GM21528 (cell line): ENCODE results near the gene GLIS2.

Experiments used
- ATAC-seq: cut with Tn5 transposase; IDR thresholded peaks from one replicate; pipeline ENCODE4 v1.9.1; 2021; ENCODE audit warnings: mild to moderate bottlenecking, moderate library complexity; ENCODE audit not compliant: unreplicated experiment, low FRiP score

GLIS2 gene

DNA sequence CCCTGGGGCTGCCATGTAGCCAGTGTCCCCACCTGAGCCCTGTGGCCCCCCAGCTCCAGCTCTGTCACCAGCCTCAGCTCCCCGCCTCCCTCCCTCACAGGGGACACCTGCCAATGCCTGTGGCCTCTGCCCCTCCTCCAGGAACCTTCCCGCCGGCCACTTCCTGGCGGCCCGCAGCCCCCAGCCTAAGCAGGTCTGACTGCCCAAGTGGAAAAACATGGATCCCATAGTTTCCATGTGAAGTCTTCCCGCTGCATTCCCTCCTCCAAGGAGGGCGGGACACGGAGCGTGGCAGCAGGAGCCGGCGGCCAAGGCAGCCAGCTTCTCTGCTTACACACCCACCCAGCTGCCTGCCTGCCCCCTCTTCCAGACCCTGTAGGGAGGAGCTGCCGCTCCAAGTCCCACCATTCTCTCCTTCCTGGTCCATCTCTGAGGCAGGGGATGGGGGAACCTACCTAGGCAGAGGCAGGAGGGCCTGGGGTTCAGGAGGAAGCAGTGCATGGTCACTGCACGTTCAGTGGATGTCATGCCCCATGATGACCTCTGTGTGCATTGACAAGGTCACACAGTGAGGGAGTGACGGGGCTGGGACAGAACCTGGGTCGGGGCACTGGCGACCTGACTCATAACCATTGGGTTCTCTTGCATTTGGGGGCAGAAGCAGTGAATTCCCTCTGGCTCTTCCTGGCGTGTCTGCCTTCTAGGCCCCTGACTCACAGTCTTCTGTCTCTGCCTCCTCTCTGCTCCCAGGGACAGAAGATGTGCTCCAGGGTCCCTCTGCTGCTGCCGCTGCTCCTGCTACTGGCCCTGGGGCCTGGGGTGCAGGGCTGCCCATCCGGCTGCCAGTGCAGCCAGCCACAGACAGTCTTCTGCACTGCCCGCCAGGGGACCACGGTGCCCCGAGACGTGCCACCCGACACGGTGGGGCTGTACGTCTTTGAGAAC is 64.5 kb downstream of the GLIS2 start:
- no peak for ATAC-seq

GRCh38 chr16:4381072-4381934 is 65.4 kb downstream of the GLIS2 start:
- no peak for ATAC-seq

DNA sequence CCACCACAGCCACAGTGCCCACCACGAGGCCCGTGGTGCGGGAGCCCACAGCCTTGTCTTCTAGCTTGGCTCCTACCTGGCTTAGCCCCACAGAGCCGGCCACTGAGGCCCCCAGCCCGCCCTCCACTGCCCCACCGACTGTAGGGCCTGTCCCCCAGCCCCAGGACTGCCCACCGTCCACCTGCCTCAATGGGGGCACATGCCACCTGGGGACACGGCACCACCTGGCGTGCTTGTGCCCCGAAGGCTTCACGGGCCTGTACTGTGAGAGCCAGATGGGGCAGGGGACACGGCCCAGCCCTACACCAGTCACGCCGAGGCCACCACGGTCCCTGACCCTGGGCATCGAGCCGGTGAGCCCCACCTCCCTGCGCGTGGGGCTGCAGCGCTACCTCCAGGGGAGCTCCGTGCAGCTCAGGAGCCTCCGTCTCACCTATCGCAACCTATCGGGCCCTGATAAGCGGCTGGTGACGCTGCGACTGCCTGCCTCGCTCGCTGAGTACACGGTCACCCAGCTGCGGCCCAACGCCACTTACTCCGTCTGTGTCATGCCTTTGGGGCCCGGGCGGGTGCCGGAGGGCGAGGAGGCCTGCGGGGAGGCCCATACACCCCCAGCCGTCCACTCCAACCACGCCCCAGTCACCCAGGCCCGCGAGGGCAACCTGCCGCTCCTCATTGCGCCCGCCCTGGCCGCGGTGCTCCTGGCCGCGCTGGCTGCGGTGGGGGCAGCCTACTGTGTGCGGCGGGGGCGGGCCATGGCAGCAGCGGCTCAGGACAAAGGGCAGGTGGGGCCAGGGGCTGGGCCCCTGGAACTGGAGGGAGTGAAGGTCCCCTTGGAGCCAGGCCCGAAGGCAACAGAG is 66.3 kb downstream of the GLIS2 start:
- no peak for ATAC-seq

DNA sequence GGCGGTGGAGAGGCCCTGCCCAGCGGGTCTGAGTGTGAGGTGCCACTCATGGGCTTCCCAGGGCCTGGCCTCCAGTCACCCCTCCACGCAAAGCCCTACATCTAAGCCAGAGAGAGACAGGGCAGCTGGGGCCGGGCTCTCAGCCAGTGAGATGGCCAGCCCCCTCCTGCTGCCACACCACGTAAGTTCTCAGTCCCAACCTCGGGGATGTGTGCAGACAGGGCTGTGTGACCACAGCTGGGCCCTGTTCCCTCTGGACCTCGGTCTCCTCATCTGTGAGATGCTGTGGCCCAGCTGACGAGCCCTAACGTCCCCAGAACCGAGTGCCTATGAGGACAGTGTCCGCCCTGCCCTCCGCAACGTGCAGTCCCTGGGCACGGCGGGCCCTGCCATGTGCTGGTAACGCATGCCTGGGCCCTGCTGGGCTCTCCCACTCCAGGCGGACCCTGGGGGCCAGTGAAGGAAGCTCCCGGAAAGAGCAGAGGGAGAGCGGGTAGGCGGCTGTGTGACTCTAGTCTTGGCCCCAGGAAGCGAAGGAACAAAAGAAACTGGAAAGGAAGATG is 67.0 kb downstream of the GLIS2 start:
- ATAC-seq = no peak

- no peak for ATAC-seq
Measured at GRCh38 chr16:4383591-4384444, 68.0 kb downstream of the GLIS2 start.

DNA sequence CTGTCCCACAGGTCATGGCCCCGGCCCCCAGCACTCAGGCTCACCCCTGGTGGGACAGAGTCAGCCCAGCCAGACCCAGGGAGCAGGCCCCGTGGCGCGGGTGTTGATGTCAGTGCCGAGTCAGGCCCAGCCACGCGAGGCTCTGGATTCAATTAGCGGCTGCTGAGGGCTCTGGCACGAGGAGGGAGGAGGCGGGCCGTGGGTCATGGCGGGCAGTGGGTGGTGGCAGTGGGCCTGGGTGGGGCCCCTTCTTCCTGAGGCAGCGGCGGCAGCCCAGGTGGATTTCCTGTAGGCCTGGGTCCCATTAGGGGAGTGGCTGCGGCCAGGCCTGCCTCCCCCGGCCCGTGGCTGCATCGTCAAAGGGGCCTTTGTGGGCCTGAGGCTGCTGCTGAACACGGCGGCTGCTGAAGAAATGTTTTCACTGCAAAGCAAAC is 68.7 kb downstream of the GLIS2 start:
- ATAC-seq = no peak

DNA sequence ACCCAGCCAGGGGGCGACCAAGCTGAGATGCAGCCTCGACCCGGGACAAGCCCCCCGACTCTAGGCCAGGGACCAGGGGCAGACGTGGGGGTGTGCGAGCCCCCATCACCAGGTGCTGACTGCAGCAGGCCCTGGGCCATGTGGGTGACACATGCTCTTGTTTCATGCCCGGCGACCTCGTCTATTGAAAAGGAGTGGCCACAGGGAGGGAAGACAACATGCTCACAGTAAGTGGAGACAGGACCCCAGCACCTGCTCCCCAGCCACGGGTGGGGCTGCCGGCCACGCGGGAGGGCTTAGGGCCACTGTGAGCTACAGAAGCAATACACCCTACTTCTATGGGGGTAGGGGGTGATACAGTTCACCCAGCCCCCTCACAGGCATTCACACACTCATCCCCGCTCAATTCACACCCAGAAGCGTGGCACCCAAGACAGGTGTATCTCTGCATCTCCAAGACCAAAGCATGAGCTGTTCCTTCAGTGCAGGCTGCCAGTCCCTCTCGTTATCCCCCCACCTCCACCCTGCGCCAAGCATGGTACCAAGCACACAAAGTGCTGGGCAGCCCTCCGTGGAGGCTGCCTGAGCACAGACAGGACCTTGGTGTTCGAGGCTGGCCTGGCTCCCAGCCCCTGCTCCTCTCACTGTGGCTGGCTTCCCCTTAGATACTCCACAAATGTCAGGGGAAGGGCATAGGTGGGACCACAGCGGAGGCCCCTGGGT is 69.4 kb downstream of the GLIS2 start:
- no peak for ATAC-seq

GRCh38 chr16:4385789-4386450 is 70.1 kb downstream of the GLIS2 start:
- ATAC-seq = no peak

GRCh38 chr16:4386451-4386805 is 70.6 kb downstream of the GLIS2 start:
- ATAC-seq = no peak

DNA sequence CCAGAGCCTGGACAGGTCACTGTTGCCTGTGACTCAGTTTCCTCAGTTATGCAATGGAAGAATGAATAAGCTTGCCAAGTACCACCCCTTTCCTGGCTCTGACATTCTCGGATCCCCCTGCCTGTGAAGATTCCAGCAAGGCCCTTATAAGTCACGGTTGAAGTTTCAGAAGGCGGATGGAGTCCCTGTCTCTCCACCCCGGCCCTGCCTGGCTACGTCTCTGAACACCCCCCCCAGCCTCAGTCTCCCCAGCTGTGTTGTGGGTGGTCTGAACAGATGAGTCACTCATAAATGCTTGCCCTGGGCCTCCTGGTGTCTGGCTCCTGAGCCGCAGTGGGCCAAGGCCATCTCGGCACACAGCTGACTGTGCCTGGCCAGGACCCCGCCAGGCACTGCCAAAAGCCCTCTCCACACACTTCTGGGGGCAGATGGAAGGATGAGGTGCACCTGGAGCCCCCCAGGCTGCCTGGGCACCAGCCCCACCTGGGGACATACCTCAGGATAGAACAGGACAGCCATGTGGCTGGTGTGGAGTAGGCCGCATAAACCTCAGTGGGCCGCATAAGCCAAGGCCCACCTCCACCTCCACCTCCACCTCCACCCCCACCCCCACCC is 71.2 kb downstream of the GLIS2 start:
- ATAC-seq = no peak

DNA sequence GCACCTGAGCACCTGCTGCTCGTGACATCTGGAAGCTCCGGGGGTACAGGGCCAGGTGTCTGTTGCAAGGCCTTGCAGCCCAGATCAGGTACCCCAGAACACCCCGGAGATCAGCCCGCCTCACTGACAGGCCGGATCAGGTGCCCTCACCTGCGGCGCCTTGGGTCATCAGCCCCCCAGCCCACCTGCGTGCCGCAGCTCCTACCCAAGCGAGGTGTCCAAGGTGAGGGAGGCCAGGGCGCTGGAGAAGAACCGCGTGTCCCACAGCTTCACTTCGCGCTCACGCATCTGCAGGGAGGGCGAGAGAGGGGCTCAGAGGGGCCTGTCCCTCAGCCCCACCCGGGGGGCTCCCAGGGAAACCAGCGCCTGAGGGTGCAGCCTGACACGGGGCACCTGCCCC is 71.9 kb downstream of the GLIS2 start:
- no peak for ATAC-seq

GRCh38 chr16:4388271-4389021 is 72.6 kb downstream of the GLIS2 start:
- no peak for ATAC-seq
